GM21447 (cell line): Measurements from ENCODE around the gene LYPD6B.

Experiments used
- ATAC-seq: cut with Tn5 transposase; IDR thresholded peaks from one replicate; pipeline ENCODE4 v1.9.1; 2021; ENCODE audit not compliant: unreplicated experiment

Gene LYPD6B

DNA sequence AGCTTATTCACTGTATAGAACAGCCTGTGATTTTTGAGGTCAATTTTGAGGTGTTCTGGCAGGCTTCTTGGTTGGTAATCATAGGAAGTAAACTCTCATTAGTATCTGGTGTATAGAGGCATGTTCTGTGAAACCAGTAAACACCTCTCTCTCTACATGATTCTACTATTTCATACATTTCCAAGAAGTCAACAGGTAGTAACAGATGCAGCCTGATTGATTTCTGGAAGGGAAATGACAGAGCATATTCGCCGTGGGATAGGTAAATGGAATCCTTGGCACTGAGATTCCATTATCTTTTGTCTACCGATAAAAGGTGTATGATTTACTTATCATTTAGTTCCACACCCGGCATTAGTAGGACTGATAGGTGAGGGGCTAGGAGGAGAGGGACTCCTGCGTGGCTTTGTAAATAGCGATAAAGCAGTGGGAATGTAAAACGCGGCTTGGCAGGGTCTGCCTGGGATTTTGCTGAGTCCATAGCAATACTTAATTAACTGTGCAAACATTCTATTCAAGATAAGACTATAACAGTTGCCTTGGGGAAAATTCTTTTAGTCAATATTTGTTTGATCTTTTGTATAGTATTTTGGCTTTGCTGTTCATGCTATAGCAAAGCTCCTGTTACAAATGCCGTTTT, 32.3 kb downstream of the LYPD6B start:
- no peak for ATAC-seq

- ATAC-seq: no peak
Observed at GRCh38 chr2:149075105-149075504, 36.6 kb downstream of the LYPD6B start.

DNA sequence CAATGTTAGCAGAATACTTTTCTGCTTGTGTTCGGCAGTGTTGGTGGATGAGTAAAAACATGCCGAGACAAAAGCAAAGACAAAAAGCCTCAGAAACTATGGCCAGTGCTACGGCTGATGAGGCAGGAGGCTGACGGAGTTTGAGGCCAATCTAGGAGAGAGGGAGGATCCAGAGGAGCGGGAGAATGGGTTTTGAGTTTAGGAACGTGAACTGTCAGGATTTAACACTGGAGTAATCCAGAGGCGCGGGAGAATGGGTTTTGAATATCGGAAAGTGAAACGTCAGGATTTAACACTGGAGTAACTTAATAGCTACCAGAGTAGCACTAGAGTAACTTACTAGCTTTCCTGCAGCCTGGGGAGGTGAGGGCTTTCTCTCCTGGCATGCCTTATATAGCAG, 37.4 kb downstream of the LYPD6B start:
- ATAC-seq: no peak

- no peak for ATAC-seq
Observed at GRCh38 chr2:149076863-149077412, 38.4 kb downstream of the LYPD6B start.

DNA sequence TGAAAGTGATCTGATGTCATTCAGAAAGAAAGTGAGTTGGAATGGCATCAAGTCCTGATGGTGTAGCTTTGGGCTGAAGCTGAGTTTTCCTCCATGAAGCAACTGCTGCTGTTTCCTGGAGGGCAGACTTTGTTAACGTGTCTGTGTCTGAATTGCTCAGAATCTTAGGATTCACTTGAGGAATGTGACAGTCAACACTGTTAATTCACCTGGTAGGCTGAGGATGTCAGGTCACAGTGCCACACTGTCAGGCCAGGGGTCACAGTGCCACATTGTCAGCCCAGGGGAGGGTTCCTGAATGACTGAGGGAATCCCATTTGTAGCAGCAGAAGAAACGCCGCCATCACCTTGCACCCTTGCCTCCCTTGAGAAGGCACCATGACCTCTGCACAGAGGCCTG, 39.4 kb downstream of the LYPD6B start:
- no peak for ATAC-seq

- no peak for ATAC-seq
Observed at GRCh38 chr2:149080099-149080498, 41.6 kb downstream of the LYPD6B start.

DNA sequence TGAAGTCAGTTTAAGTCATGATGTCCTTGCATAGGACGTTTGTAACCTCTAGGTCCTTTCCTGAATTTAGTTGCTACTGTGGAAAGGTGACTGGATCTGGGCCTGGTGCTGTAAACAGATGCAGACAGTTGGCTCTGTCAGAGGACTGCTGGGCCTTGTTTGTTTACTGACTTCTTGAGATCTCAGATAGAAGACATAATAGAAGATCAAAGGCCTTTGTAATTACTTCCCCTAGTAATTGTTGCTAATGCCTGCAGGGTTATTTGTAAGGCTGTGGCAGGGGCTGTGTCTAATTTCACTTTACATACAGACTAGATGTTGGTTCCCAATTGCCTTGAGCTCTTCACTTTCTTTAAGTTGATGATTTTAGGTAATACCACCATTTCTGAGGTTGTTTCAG, 42.5 kb downstream of the LYPD6B start:
- ATAC-seq: no peak

GRCh38 chr2:149082079-149082478, 43.6 kb downstream of the LYPD6B start:
- ATAC-seq: no peak

- no peak for ATAC-seq
Observed at GRCh38 chr2:149082735-149083134, 44.2 kb downstream of the LYPD6B start.

DNA sequence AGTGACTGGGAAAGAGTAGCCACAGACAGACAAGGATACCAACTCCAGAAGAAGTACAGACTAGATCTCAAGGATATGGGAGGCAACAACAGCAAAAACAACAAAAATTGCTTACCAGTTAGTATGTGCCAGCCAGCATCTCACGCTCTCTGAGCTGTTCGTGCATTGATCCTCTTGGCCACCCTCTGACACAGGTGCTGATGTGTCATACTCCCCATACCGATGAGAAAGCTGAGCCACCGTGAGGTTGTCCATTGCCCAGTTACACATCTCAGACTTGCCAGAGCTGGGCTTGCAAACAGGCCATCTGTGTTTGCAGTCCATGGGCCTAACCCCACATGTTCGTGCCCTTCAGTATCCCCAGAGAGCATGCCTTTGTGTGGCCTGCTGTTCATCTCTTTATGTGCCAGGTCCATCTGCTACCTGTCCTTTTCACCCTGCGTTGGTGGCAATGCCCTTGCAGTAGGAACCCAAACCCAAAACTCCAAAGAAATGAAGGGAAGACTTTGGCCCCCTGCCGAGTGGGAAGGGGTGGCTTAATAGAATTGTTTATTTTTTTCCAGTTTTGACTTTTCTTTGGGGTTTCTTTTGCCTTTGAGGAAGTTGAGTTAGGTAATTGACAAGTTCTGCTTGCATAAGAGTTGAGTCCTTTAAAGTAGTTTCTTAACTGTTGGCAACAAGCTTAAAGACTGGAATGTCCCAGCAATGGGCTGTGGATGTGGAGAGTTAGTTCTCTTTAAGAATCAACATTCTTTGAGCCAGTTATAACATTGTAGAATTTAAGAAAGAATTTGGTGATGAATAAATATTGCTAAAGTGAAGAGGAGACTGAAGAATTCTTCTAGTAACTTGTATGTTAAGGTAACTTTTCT, 46.7 kb downstream of the LYPD6B start:
- no peak for ATAC-seq

DNA sequence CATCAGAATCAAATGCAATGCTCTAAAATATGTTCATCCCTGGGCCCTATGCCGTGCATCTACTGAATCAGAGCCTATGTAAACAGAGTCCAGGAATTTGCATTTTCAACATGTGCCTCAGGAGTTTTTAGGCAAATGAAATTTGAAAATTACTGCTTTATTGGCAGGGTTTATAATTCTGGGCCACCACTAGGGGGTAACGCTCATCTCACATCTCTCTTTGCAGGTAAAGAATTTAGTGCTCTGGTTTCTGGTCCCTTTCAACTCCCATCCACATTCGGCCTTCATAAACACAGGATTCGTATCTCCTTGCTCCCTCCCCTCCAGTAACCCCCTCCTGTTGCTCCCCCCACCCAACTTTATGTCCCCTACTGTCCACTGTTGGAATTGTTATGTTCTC, 49.3 kb downstream of the LYPD6B start:
- no peak for ATAC-seq

GRCh38 chr2:149089068-149089467, 50.6 kb downstream of the LYPD6B start:
- no peak for ATAC-seq

DNA sequence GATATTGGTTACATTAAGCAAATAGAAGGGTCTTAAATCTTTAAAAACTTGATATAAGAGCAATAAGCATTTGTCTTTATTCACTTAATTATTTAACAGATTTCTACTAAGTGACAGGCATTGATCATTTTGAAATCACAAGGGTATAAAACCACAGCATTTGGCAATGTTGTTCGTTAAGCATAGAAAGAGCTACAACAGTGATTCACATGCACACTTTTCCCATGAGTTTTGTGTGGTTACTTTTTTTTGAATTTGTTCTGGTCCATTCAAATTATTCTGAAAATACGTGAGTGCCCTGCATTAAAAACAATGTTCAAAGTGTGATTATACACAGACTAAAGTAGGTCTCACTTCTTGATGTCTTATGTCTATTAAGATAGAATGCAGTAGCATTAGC, 52.2 kb downstream of the LYPD6B start:
- no peak for ATAC-seq

DNA sequence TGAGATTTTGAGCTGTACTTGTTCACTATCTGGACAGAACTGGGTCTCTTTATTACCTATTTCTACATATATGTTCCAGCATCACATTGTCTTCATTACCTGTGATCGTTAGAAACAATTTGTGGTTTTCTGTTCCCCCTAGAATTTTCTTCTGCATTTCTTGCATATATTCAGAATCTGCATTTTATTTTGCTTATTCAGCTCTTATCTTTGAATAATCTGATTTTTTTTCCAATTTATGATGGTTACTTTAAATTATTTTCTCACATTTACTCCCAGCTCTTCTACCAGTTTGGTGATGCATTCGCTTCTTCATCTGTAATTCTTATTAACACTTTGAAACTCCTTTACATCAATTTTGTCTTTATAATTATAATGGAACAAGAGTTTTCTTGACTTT, 55.1 kb downstream of the LYPD6B start:
- ATAC-seq: no peak

DNA sequence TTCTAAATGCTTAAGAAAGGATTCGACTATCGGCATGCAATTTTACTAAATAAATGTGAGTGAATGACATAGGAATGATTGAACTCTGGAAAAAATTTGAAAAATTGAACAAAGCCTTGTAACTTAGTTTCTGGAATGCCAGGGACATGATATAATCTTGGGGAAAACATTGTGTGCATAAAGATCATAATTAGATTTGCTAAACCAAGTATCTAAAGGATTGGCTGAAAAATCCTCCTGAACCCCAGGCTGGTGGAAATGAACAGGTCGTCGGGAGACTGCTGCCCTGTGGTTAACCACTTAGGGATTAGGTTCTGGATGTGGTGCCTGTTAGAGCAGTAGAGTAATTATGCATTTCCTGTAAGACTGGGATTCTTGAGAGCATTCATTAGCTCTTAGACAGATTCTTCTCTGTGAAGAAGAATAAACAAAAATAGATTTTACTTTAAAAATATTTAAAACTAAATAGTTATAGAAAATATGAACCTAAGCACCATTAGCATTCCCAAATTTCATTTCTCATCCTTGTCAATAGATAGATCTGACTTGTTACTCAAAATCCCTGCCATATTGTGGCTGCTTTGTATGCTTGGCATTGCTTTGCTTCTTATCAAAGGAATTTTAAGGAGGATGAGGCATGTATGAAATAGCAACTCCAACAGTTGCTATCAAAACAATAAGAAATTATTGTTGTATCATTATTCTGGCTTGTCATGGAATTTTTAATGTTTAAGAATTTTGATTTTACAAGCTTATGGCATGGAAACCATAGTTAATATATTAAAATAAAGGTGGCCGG, 55.9 kb downstream of the LYPD6B start:
- no peak for ATAC-seq

DNA sequence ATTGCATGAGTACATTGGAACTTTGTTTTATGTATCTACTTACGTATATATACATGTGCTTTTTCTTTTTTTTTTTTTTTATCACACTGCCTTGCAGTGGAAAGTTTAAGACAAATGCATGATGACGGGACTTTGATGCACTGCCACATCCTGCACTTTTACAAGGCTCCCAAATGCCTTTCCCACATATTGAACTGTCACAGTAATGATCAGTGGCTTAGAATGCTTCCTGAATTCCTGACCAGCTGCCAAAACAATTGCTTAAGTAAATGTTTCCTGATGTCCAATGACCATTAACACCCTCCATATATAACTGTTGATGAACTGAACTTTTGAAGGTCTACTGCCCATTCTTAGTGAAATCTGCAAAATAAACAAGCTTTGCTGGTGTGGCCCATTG, 60.2 kb downstream of the LYPD6B start:
- ATAC-seq: no peak

DNA sequence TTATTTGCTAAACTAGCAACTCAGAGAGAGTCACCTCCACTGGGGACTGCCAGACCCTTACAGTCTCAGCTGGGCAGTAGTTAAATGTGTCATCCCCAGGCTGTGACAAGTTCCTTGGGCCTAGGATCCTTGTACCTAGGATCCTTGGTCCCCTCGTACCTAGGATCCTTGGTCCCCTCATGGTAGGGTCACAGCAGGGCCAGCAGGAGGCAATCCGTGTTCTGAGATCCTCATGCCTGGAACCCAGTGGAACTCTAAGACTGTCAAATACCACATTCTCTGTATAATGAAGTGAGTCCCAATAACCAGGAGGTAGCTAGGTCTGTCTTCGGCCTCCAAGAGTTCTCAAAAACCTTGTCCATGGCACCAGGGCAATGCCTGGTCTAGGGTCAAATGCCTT, 60.8 kb downstream of the LYPD6B start:
- ATAC-seq: no peak

GRCh38 chr2:149100739-149101699, 62.5 kb downstream of the LYPD6B start:
- no peak for ATAC-seq

GRCh38 chr2:149101818-149102217, 63.3 kb downstream of the LYPD6B start:
- ATAC-seq: no peak

- ATAC-seq: no peak
Observed at GRCh38 chr2:149103081-149103620, 64.7 kb downstream of the LYPD6B start.
